ENCODE measurements around the gene DENND1A. TPM values are rescaled to one million over a fixed set of nuclear protein-coding genes. Genes with fewer than 3 reads are reported as not detected.

DENND1A gene
- total RNA-seq, 1 donor from 2014 or later = 6.9 TPM

GRCh38 chr9:123589361-123590239 lies 340.3 kb downstream of the DENND1A start:
- no peak for DNase-seq (ENCODE audit: low read depth in 2 of 2)

GRCh38 chr9:123586275-123586674 lies 343.7 kb downstream of the DENND1A start:
- DNase-seq (ENCODE audit: low read depth in 2 of 2) = no peak

DNA sequence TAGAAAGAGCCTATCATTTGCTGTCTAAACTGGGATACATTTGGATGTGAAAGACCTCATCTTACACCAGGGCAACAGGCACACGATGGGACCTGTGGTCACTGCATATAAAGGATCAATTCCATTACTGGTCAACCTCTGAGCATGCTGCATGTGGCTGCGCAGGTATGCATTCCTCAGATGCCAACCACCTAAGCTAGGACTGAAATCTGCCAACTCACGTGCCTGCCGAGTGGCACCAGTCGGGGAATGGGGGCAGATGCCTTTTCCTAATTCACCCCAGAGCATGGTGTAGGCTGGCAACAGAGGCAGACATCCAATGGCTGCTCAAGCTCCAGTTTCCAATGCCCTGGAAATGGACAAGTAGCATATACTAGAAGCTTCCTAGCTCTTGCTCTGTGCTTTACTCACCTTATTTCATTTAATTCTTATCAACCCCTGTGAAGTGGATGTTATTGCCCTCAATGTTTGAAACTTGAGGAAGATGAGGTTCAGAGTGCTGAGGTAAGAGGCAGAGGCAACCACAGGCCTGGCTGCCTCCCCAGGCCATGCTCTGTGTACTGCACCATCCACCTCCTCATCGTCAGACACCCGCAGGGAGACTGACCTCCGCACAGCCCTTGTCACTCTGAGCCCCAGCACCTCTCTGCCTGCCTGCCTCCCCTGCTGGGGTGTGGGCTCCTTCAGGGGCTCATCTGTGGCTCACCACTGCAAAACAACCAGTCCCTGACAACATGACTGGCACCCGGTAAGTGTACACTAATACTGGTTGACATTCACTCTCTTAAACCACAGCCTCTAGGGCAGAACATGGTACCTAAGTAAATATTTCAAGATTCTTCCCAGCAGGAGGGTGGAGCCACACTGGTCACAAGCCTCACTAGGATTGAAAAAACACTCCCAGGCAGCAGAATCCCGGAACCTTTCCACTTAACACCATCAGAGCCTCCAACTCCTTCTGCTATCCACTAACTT lies 345.4 kb downstream of the DENND1A start:
- no peak for DNase-seq (ENCODE audit: low read depth in 2 of 2)

DNA sequence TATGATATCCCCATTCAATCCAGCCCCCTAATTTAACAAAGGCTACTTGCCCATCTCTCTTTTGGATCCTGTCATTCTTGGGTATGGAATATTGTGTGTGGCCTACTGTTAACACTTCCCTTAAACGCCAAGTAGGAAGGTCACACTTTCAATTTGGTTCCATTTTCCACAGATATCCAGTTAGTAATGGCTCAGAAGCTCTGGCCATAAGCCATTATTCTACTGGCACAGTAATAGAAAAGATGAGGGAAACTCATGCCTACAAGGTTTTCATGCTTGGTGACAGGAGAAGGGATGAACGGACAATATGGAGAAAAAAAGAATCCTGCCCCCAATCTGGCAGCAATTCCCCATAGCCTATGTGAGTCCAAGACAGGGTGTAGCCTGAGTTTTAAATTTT lies 346.3 kb downstream of the DENND1A start:
- DNase-seq (ENCODE audit: low read depth in 2 of 2) = no peak

- no peak for DNase-seq (ENCODE audit: low read depth in 2 of 2)
Observed at GRCh38 chr9:123571240-123571639, 358.7 kb downstream of the DENND1A start.

GRCh38 chr9:123568691-123569688 lies 360.9 kb downstream of the DENND1A start:
- peak in 1 of 2 donors; percentile 34 for DNase-seq (ENCODE audit: low read depth in 2 of 2)

DNA sequence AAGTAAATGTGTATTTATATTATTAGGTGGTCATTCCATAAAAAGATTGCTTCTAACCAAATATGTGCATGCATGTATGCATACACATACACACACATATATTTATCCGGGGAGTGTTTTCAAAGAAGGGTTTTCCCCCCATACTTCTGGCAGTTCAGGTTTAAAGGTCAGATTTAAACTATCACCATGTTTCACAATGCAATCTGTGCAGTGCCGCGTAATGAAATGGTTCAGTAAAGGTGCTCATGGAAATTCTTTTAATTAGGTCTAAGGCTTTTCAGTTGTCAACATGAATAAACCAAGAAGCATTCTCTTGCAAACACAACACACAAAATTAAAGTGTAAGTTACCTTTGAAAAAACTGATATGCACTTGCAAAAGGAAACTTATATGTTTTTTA lies 362.9 kb downstream of the DENND1A start:
- DNase-seq (ENCODE audit: low read depth in 2 of 2) = no peak

- no peak for DNase-seq (ENCODE audit: low read depth in 2 of 2)
Observed at GRCh38 chr9:123564652-123565051, 365.3 kb downstream of the DENND1A start.

DNA sequence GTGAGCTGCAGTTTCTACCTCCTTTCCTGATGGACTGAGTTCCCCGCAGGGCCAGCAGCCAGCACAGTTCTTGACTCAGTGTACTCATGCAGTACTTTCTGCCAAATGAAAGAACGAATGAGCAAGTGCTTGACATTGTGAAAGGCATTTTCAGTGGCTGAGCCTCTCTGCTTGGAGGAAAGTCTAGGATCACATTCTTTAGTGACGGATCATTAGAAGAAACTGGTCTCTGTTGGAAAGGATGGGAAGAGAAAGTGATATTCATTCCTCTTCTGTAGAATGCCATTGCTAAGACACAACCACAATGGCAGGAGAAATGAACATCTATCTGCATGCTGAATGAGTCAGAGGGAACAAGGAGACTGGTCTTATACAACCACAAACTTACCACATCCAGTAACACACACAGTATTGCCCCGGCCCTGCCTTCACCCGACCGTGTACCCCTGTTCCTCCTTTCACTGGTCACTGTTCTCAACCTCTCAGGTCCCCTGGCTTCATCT lies 367.0 kb downstream of the DENND1A start:
- DNase-seq (ENCODE audit: low read depth in 2 of 2) = no peak

- no peak for DNase-seq (ENCODE audit: low read depth in 2 of 2)
Observed at GRCh38 chr9:123561046-123561445, 368.9 kb downstream of the DENND1A start.

DNA sequence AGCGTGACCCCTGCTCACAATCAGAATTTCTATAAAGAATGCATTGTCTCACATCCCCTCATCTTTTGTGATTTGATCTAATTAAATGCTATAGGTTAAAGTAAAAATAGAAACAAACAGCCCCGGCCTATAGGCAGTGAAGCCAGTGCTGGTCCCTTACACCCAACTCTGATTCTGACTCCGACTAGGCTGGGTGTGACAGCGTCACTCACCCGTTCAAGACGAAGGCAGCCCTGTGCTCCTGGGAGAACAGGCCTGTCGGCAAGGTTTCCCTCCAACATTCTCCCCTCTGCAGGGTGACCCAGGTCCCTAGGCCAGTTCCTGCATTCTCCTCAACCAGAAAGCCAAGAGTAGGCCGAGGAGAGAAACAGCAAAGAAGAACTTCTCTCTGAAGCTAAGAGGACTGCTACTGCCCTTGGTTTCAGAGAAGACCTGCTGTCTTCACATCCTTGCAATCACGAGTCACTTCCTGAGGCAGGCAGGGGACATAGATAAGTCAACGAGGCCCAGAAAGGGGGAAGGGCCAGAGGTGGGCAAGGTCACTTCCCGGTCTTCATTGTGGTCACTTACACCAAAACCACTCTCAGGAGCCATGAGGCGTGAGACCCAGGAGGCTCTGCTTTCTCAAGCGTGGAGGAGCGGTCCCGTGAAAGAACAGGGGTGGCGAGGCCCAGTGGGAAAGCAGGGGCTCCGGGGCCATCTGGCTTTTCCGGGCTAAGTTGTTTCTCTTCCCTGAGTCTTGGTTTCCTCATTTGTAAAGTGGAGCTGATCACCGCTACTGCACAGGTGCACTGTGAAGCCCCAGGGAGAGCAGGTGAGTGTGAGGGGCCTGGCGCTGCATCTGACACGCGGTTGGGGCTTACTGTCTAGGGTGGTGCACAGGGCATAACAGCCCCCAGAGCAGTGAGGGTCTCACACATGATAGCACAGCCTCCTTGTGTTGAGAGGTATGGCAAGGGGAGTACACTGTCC lies 373.2 kb downstream of the DENND1A start:
- DNase-seq (ENCODE audit: low read depth in 2 of 2) = peak in 1 of 2 donors; percentile 3

DNA sequence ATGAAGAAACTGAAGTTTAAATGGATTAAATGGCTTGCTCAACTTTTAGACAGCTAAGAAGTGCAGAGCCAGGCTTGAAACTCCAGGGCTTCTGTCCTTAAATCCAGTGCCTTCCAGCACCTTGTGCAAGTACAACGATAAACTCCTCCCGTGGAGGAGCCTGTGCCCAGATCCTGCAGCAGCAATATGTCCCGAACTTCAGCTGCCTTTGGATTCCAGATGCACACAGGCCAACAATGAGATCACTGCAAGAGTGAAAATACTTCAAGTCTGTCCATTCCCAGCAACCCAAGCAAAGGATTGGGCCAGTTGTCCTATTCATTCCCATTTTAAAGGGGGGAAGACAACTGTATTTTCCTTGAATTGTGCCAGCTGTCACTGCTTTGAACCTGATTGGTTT lies 374.3 kb downstream of the DENND1A start:
- no peak for DNase-seq (ENCODE audit: low read depth in 2 of 2)

GRCh38 chr9:123552530-123552929 lies 377.4 kb downstream of the DENND1A start:
- no peak for DNase-seq (ENCODE audit: low read depth in 2 of 2)

DNA sequence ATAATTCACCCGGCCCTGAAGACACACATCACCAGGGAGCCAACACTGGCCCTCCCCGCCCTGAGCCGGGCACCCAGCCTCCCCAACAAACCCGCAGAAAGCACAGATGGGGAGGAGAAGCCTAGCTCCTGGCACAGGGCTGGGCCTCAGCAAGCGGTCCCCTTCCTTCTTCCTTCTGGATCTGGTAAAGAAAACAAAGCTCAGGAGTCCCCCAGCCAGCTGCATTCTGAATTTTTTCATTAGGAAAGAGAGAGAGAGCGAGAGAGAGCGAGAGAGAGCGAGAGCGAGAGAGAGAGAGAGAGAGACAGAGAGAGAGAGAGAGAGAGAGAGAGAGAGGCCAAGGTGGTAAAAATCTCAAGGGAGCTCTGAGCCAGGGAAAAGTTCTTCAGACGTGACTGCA lies 378.2 kb downstream of the DENND1A start:
- no peak for DNase-seq (ENCODE audit: low read depth in 2 of 2)

DNA sequence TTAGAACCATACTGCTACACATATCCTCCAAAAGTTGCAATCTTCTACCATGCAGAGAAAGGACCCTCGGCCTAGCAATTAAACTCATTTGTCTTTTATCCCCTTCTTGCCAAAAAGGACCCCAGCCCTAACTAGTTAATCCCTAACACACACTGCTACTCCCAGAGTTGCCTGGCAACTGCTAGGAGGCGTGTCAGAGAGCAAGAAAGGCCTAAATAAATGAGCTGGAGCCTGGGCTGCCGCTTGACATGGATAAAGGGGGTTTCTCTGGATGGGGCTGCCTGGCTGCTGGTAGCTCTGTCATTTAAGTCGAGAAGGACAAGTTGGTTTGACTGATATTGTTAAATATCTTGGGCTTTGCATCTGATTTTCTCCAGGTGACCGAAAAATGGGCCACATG lies 379.1 kb downstream of the DENND1A start:
- no peak for DNase-seq (ENCODE audit: low read depth in 2 of 2)

GRCh38 chr9:123550012-123550411 lies 379.9 kb downstream of the DENND1A start:
- DNase-seq (ENCODE audit: low read depth in 2 of 2) = no peak

DNA sequence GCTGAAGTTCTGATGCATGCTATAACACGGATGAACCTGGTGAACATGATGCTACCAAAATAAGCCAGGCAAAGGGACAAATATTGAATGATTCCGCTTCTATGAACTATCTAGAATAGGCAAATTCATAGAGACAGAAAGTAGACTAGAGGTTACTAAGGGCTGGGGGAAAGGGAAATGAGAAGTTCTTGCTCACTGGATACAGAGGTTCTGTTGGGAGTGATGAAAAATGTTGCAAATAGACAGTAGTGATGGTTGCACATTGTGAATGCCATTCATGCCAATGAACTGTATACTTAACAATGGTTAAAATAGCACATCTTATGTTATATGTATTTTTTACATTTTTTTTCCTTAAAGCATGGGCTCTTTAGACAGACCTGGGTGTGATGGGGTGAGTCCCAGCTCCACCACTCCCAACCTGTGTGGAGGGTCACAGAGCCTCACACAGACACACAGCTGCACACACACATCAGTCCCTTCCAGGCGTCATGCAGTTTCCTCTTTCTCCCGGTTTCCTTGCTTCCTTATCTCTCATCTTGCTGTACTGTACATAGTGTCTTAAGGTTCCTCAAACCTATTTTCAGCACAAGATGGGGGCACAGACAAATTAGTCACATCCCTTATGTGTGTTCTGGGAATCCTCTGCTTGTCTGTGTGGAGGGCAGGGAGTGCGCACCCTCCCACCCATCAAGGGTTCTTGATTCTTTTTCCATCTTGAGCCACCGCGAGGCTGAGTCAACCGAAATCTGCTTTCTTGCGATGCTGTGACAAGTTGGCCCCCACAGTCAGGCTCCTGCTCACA lies 381.0 kb downstream of the DENND1A start:
- peak in 1 of 2 donors; percentile 17 for DNase-seq (ENCODE audit: low read depth in 2 of 2)

GRCh38 chr9:123544007-123544827 lies 385.7 kb downstream of the DENND1A start:
- DNase-seq (ENCODE audit: low read depth in 2 of 2) = peak; percentile 43 to 68

Data from lung microvascular endothelial cell (primary cell).